Measurements from ENCODE around the gene ZNF407. TPM values are rescaled to one million over a fixed set of nuclear protein-coding genes. Genes with fewer than 3 reads are reported as not detected.
A peak's percentile ranks its signal among the peaks of the same experiment; 100 is the strongest.

ZNF407 gene
- total RNA-seq, 1 experiment from 2014 or later: 15.9 TPM

- H3K27ac ChIP-seq (ENCODE audit: low read depth, low read length, poor library complexity, severe bottlenecking): no peak overlapping the region
- CTCF ChIA-PET: interaction anchor here (0.6 kb wide), 1 partner anchor 123 kb away, joined by 3 read pairs; no protein-coding TSS in a partner anchor
- H3K9me3 ChIP-seq (ENCODE audit: low read depth, low read length, poor library complexity, severe bottlenecking): no peaks in the 10 kb centered on the region
- H3K4me1 ChIP-seq (ENCODE audit: insufficient read depth, low read length, poor library complexity, severe bottlenecking): no peaks in the 10 kb centered on the region
- intact Hi-C loops (cut with micrococcal nuclease; ENCODE audit: unreplicated experiment): no loop called here
- BruUV-seq (replicated peaks): no TSS peak
- no peak for TF ChIP-seq CTCF (conservative IDR thresholded peaks at IDR 0.05; ENCODE audit: low read depth, low read length)
- TF ChIP-seq EZH2 (IDR thresholded peaks at IDR 0.05; ENCODE audit: borderline replicate concordance, low read depth, low read length, poor library complexity, severe bottlenecking): no peak
- DNase-seq (ENCODE audit: low spot score): no peak
- POLR2A ChIA-PET (ENCODE audit: low non-redundant PET): interaction anchor here (0.6 kb wide), 1 partner anchor 524 kb away, joined by 7 read pairs; no protein-coding TSS in a partner anchor
- no peaks in the 10 kb centered on the region for H3K36me3 ChIP-seq (ENCODE audit: insufficient read depth, low read length, poor library complexity, severe bottlenecking)
- H3K4me3 ChIP-seq (ENCODE audit: low read depth, low read length, poor library complexity, severe bottlenecking): no peak overlapping the region
- no peaks in the 10 kb centered on the region for H3K27me3 ChIP-seq (replicated peaks; ENCODE audit: insufficient read depth, low read depth, low read length, poor library complexity)
Measured at GRCh38 chr18:74961596-74961995, 363.9 kb downstream of the ZNF407 start.

GRCh38 chr18:74963820-74964446, 366.3 kb downstream of the ZNF407 start:
- peak; percentile 50 for TF ChIP-seq CTCF (conservative IDR thresholded peaks at IDR 0.05; ENCODE audit: low read depth, low read length)
- no peak for TF ChIP-seq EZH2 (IDR thresholded peaks at IDR 0.05; ENCODE audit: borderline replicate concordance, low read depth, low read length, poor library complexity, severe bottlenecking)
- CTCF ChIA-PET: no interaction called here
- POLR2A ChIA-PET (ENCODE audit: low non-redundant PET): no interaction called here
- Histone ChIP-seq H3K36me3 (ENCODE audit: insufficient read depth, low read length, poor library complexity, severe bottlenecking) (no peaks in the 10 kb centered on the region), H3K4me3 (ENCODE audit: low read depth, low read length, poor library complexity, severe bottlenecking) (no peak overlapping the region), H3K27ac (ENCODE audit: low read depth, low read length, poor library complexity, severe bottlenecking) (no peak overlapping the region), H3K27me3 (replicated peaks; ENCODE audit: insufficient read depth, low read depth, low read length, poor library complexity) (no peaks in the 10 kb centered on the region), H3K4me1 (ENCODE audit: insufficient read depth, low read length, poor library complexity, severe bottlenecking) (no peaks in the 10 kb centered on the region), H3K9me3 (ENCODE audit: low read depth, low read length, poor library complexity, severe bottlenecking) (no peaks in the 10 kb centered on the region)
- no TSS peak for BruUV-seq (replicated peaks)
- intact Hi-C loops (cut with micrococcal nuclease; ENCODE audit: unreplicated experiment): loop anchor here (2.0 kb wide), 1 partner anchor 307 kb away; no protein-coding TSS in a partner anchor
- peak; percentile 46 for DNase-seq (ENCODE audit: low spot score)

GRCh38 chr18:74965682-74966081, 368.0 kb downstream of the ZNF407 start:
- intact Hi-C loops (cut with micrococcal nuclease; ENCODE audit: unreplicated experiment): no loop called here
- no peak for DNase-seq (ENCODE audit: low spot score)
- Histone ChIP-seq H3K4me3 (ENCODE audit: low read depth, low read length, poor library complexity, severe bottlenecking) (no peak overlapping the region), H3K4me1 (ENCODE audit: insufficient read depth, low read length, poor library complexity, severe bottlenecking) (no peaks in the 10 kb centered on the region), H3K27me3 (replicated peaks; ENCODE audit: insufficient read depth, low read depth, low read length, poor library complexity) (no peaks in the 10 kb centered on the region), H3K9me3 (ENCODE audit: low read depth, low read length, poor library complexity, severe bottlenecking) (no peaks in the 10 kb centered on the region), H3K27ac (ENCODE audit: low read depth, low read length, poor library complexity, severe bottlenecking) (no peak overlapping the region), H3K36me3 (ENCODE audit: insufficient read depth, low read length, poor library complexity, severe bottlenecking) (no peaks in the 10 kb centered on the region)
- CTCF ChIA-PET: no interaction called here
- TF ChIP-seq CTCF (conservative IDR thresholded peaks at IDR 0.05; ENCODE audit: low read depth, low read length): no peak
- TF ChIP-seq EZH2 (IDR thresholded peaks at IDR 0.05; ENCODE audit: borderline replicate concordance, low read depth, low read length, poor library complexity, severe bottlenecking): no peak
- BruUV-seq (replicated peaks): no TSS peak
- POLR2A ChIA-PET (ENCODE audit: low non-redundant PET): no interaction called here

Data from A673 (cell line).